Fibroblast of skin of right biceps (primary cell): ENCODE data around the gene TSC1.
A peak's percentile ranks its signal among the peaks of the same experiment; 100 is the strongest.

Experiments used
- DNase-seq: peaks from one replicate; pipeline ENCODE4 v3.0.0-alpha.2; 2013

The TSC1 gene

DNA sequence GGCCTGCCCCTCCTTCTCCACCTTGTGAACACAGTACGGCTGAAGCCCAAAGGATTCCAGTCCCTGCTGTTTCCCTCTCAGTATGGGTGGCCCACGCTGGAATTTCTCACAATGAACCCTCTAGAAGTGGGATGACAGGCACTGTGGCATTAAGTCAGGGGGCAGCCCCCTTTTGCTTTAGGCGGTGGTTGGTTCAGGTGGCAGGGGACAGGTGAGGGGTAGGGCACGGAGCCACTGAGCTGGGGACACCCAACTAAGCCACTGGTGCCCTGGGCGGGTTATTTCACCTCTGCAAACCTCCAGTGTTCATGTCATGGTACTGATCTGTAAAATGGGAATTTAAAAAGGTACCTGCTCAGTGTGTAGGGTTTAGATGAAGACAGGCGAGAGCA is 58.1 kb downstream of the TSC1 start:
- DNase-seq, result no peak

- DNase-seq, result no peak
These were observed 58.6 kb downstream of the TSC1 start for GRCh38 chr9:132885720-132886333.

- no peak for DNase-seq
These were observed 60.8 kb downstream of the TSC1 start for GRCh38 chr9:132883349-132884294.

GRCh38 chr9:132882616-132883015 is 61.8 kb downstream of the TSC1 start:
- DNase-seq, result no peak

DNA sequence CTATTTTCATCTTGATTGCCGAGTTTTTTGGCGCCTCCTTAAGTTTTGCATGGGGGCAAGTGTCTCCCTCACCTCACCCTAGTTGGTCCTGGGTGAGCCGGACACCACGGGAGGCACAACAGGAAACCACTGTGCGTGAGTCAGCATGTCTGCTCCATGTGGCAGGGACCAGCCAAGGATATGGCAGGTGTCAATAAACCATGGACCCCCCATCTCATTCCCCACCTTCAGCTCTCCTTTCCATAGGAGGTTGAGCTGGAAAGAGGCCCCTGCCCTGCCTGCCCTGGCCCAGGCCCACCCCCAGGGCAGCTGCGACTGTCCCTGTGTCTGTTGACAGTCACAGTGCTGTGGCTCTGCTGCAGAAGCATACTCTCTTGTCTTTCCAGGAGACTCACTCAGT is 62.6 kb downstream of the TSC1 start:
- DNase-seq, result no peak

GRCh38 chr9:132880324-132880661 is 64.1 kb downstream of the TSC1 start:
- no peak for DNase-seq

DNA sequence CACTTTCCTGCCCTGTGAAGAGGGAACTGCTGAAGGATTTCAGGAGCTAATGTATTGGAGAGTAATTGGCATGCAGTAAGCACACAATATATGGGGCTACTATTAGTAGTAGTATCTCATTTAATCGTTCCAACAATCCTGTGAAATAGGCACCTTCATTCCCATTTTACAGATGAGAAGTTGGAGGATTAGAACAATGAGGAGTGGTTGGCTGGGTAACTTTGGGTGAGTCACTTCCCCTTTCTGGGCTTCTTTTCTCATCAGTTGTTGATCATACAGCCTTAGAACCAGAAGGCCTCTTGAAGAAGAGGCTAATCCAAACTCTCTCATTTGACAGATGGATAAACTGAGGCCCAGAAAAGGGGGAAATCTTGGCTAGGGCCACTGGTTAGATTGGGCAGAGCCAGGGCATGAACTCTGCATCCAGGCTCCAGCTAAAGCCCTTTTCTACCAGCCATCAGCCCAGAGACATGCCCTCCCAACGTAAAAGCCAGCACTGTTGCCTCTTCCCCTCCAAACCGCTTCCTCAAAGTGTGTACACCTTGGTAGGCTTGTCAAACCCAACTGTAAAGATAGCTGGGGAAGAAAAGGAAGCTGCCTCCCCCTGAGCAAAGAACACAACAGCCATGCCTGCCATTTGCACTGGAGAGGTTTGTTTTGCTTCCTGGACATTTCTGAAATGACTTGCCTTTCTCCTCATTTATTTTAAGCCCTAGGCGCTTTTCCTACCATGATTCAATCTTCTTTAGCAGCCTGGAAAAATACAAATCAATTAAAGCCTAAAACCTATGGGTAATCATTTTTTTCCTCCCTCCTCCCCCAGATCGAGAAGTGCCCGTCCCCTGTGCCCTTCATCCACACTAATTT is 64.7 kb downstream of the TSC1 start:
- no peak for DNase-seq

DNA sequence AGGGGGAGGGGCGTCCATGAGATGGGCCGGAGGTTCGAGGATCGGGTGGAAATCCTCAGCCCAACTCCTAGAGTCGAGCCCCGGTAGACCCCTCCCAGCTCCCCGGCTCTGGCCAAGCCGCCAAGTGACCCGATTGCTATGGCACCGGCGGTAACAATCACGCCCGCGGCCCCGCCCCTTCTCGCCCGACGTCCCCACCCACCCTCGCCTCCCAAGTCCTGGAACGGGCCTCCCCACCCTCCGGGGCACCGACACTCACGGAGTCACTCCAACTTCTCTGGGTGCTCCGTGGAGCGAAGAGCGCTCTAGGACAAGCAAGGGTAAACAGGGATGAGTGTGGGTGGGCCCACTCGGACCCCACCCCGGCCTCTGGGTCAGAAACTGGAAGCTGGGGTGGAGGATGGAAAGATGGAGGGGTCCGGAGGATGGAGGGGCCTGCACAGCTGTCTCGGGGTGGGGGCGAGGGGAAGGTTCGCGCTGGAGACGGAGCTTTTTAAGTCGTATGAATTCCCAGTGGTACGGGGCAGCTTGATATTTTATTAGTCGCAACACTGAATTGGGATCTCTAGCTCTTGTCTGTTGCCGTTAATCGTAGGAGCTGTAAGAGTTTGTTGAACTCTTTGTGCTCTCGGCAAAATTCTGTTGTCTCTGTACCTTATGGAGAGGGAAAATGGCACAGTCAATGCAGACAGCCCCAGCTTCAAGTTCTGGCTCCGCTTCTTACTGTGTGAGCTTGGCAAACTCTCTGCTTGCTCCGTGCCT is 65.5 kb downstream of the TSC1 start, which contains the start of gene SPACA9:
Gene SPACA9 (plus strand): TSS at position 204 of the 762 bp plus-strand sequence. CDS start 5,050 bp downstream, outside the sequence.
- DNase-seq, result peak; percentile 55

DNA sequence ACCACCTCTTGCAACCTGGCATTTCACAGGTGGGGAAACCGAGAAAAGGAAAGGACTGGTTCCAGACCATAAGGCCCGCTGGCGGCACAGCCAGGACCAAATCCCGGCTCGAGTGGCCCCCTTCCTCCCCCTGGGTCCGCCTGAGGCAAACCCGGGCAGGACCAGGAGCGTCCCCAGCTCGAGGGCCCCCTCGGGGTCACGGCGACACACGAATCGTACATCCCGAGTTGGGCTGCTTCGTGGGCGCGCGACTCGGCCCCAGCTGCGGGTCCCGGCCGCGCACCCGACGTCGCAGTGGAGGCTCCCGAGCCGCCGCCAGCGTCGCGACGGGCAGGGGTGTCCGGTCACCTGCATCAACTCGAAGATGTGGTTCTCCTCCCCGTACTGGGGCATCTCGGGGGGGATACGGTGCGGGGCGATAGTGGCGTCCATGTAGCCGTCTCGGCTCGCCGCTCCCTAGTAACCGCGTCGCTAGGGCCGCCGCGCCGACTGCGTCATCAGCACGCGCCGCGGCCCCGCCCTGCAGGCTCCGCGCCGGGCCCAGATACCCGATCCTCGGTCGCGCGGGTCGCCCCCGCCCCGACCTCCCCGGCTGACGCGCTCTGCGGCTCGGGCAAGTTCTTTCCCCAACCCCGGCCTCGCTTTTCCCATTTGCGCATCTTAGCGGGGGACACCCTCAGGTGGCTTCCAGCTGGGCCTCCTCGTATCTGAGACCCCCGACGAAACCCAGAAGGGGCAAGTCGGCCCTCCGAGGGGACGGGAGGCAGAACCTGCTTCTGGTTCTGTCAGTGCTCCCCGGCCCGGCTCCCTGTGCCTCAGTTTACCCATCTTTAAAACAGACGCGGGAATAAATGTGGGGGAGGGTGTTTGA is 66.4 kb downstream of the TSC1 start, which contains the start of gene AK8:
Gene AK8 (minus strand): TSS at position 461 of the 871 bp plus-strand sequence. CDS start 29 bp downstream, at position 432.
- DNase-seq, result peak; percentile 75

- no peak for DNase-seq
These were observed 67.0 kb downstream of the TSC1 start for GRCh38 chr9:132877458-132877823.

GRCh38 chr9:132876849-132877248 is 67.6 kb downstream of the TSC1 start:
- no peak for DNase-seq

GRCh38 chr9:132875159-132875558 is 69.3 kb downstream of the TSC1 start:
- no peak for DNase-seq

DNA sequence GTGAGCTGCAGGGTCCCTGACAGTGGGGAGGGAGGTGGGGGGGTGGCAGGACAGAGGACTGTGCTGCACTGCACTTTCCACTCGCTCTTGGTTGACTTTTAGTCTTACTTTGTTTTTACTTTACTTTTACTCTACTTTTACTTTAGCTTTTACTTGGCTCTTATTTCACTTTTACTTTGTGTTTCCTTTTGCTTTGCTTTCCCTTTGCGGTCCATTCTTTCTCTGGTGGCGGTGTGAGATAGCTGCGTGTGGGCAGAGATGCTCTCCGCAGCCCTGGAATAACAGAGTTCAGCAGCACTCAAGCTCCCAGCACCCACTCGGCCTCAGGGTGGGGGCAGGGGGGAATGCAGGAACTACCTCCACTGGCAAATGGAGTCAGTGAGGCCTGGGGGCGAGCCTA is 71.0 kb downstream of the TSC1 start:
- no peak for DNase-seq

DNA sequence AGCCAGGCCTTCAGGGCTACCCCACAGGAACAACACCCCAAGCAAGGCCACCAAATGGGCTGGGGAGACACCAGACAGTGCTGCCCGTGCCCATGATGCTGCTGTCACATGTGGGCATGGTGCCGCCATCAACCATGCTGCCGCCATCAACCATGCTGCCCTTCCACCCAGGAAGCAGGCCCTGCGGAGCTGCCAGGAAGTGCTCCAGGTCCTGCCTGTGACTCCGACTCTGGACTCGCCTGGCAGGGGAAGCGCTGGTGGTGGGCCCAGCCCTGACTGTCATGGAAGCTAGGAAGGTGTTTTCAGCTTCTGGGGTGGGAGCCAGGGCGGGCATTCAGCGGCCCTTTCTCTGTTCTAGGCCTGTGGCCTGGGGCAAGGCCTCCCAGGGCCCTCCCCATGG is 75.2 kb downstream of the TSC1 start:
- no peak for DNase-seq

DNA sequence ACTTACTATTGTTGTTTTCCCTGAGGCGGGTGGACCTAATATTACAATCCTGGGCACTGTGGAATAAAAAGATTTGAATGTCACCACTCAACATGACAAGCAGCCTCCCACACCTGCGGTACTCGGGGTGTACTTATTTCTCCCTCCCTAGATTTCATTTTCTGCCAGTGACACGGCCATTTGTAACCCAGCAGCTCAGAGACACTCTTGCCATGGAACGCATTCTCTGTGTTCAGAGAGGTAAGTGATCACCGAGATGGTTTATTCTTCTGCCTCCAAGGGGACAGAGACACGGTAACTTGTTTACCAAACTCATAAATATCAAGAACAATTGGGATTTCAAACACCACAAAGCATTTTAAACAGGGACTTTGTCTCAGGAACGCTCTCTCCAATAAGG is 77.5 kb downstream of the TSC1 start:
- no peak for DNase-seq

DNA sequence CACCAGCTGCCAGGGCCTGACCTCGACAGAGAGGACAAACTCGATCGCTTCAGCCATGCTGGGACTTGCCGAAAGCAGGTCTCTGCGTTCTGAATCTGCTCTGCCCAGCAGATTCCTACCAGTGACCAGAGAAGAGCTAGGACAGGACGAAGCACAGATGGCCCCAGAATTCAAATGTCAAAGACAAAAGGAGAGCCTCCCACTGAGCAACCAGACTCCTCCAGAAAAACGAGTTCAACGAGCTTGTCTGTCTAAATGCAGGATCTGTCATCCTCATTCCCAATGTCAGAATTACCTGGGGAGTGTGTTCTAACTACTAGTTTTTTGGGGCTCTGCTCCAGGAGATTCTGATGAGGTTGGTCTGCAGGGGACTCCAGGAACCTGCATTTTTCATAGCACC is 79.7 kb downstream of the TSC1 start:
- no peak for DNase-seq

DNA sequence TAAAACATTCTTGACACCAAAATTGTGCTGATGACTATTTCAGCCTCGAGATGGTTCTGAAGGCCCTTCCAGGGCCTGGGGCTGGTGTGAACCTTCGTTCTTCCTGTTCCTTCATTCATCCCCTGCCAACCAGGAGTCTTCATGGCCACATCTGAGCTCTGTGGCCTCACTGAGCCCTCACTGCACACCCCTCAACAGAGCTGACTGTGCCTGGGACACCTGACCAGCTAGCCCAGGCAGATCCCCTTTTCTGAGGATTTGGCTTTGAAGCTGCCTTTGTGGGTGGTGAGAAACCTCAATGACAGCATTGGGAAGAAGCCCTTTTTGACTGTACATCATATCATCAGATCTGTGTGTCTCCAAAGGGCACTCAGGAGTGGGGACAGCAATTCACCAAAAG is 80.1 kb downstream of the TSC1 start:
- no peak for DNase-seq

- DNase-seq, result no peak
These were observed 81.3 kb downstream of the TSC1 start for GRCh38 chr9:132863096-132863495.

GRCh38 chr9:132862533-132862932 is 81.9 kb downstream of the TSC1 start:
- DNase-seq, result peak; percentile 9

DNA sequence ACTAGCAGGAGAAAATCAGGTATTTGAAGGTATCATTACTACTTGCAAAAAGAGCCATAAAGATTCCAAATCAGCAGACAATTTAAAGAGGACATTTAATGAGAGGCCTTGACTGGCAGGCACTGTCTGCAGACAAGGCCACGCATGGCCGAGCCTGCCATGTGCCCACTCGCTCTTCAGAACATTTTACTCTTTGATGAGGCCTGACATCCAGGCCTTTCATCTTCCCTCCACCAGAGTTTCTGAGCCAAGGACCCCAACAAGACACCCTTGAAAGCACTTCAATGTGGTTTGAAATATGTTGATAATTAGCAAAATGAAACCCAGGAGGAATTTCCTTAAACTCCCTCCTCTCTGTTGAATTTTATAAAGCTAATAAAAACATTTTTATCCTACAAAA is 82.8 kb downstream of the TSC1 start:
- no peak for DNase-seq

GRCh38 chr9:132858751-132859150 is 85.7 kb downstream of the TSC1 start:
- DNase-seq, result no peak
